ENCODE results near the gene DCHS2.

The DCHS2 gene

GRCh38 chr4:154490234-154490582, 1.4 kb downstream of the DCHS2 start:
- DNase-seq, result no peak

GRCh38 chr4:154489558-154490233, 1.9 kb downstream of the DCHS2 start:
- DNase-seq, result no peak

GRCh38 chr4:154487145-154487544, 4.5 kb downstream of the DCHS2 start:
- no peak for DNase-seq

- DNase-seq, result peak; percentile 24
Observed at GRCh38 chr4:154485127-154485773, 6.3 kb downstream of the DCHS2 start.

DNA sequence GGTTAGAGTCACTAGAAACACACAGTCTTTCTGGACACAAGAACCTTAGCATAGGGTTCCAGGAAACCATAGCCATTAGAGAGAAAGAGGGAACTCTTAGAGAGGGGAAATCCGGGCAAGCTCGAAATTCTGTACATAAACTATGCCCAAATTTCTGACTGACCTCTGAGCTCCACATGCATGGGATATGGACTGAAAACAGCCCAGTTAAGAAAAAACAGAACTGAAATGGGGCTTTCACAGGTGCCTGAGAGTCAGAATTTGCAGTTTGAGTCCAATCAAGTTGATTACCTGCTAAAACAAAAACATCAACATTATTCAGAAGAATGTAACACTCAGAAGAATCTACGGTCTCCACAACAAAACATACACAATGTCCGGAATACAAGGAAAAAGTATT, 13.1 kb downstream of the DCHS2 start:
- DNase-seq, result no peak

DNA sequence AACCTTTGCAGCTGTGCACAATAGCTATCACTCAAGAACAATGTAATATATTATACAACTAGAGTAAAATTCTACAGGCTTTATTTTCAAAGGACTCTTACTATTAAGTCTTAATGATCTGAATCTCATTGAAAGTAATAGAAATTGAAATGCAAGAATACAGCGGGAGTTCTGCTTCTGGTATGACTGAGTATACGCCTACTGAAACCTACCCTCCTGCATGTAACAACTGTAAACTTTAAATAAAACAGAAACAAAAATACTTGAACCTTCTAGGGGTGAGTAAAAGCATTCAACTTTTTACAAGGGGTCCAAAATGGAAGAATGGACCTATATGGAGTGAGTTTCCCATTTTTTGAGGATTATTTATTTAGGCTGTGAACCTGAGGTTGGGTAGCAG, 13.5 kb downstream of the DCHS2 start:
- DNase-seq, result no peak

DNA sequence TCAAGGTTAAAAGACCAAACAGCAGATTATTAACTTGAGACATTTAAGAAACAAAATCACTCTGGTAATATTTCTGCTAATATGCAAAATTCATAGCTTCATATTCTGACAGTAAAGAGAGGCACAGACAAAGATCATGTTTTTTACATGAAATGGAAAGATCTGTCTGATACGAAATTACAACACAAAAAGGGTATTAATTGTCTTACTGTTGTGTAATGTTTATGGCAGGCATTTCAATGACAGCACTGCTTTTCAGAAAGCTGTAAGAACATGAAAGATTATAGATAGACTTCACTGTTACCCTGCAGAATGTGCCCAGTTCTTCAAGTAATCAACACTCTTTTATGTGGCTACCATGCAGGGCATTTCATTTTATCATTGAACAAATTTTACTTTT, 15.4 kb downstream of the DCHS2 start:
- DNase-seq, result no peak

DNA sequence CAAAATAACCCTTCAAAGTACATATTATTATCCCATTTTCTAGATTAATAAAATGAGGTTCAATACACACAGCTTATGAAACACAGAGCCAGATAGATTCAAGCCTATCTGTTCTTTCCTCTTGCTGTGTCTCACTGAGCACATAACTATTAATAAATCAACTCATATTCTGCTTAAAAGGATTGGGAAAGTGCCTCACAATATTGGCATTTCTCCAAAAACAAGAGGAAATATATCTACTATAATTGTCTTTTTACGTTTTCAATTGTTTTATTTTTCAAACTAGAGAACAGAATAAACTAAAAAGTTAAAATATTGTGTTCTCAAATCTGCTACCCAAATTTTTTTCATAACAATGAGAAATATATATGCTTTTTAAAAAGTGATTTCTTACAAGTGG, 15.8 kb downstream of the DCHS2 start:
- DNase-seq, result no peak

DNA sequence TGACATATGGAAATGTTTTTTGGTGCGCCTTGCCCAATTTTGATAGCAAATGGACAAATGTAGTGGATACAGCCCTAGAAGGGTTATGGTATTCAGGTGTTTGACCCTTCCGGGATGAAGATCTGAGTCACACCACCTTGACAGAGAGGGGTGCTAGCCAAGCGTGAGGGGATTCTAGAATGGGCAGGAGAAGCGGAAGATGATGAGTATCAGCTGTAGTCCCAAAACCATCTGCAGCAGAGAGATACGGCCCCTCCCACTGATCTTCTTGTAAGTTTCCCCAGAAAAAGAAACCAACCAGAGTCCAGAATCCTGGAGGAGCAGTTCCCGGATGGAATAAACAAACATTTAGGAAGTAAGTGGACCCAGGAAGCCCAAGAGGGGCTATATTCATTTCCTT, 18.1 kb downstream of the DCHS2 start:
- DNase-seq, result no peak

- DNase-seq, result no peak
Observed at GRCh38 chr4:154472858-154473257, 18.7 kb downstream of the DCHS2 start.

GRCh38 chr4:154471526-154472331, 19.9 kb downstream of the DCHS2 start:
- no peak for DNase-seq

DNA sequence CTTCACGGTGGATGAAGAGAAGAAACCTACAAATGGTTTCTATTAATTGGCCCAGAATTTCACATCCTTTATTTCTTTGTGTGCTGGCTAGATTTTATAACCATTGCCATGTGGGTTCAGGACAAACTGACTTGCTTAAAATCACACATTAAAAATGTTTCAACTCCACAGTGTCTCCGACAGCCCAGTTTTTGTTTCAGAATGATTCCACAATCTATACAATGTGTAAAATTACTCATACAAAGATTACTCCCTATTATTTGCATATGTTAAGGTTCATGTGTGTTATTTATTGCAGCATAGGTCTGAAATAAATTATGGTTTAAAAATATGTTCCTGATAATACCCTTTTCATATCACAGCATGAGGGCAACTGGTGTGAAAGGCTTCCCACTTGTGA, 20.6 kb downstream of the DCHS2 start:
- no peak for DNase-seq

GRCh38 chr4:154467886-154468285, 23.7 kb downstream of the DCHS2 start:
- no peak for DNase-seq

DNA sequence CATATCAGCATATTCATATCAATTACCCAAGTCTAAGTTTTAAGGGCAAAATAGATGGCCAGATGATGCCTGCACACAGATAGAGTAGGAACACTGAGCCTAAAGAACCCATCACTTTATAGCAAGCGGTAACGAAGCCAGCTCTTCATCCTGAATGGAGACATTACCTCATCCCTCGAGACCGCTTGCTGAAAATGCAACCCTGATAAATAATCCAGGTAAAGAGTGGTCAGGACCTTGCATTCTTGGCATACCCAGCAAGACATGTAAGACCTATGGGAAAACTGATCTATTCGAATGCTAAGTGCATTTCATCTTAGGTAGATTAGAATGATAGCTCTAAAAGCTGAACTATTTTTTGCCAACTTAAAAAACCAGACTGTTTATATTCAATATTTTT, 25.3 kb downstream of the DCHS2 start:
- DNase-seq, result no peak

GRCh38 chr4:154465085-154465484, 26.5 kb downstream of the DCHS2 start:
- DNase-seq, result no peak

DNA sequence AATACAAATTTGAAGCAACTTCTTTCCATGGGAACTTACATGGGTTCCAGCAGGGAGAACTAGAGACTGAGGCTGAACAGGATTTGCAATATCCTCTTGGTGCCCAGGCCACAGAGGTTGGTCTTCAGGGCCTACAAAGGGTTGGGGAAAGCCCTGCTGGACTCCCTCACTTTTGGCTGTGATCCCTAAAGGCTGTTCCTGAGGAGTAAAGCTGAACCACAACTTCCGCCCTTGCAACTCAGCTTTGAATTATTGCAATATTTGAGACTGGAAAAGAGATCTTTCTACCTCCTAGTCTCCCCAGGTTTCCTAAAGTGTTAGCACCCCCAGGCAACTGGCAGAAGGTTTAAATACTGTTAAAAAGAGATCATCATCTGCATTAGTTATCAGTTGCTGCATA, 26.9 kb downstream of the DCHS2 start:
- no peak for DNase-seq

- no peak for DNase-seq
Observed at GRCh38 chr4:154462081-154462810, 29.4 kb downstream of the DCHS2 start.

- DNase-seq, result no peak
Observed at GRCh38 chr4:154457471-154457870, 34.1 kb downstream of the DCHS2 start.

GRCh38 chr4:154456889-154457288, 34.7 kb downstream of the DCHS2 start:
- no peak for DNase-seq

DNA sequence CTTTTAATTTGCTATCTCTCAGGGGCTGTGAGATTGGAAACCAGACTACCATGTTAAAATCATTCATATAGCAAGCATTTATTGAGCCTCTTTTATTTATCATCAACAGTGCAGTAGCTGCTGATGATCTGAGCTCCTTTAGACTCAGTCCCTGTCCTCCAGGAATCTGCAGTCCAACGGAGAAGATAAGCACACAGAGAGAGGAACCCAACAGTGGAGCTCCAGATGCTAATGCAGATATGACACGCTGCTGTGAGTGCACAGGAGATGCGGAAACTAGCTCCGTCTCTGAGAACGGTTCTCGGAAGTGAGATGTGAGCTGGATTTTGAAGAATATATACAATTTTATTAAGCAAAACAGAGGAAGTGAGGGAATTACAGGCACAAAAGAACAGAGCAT, 35.4 kb downstream of the DCHS2 start:
- DNase-seq, result no peak

- DNase-seq, result no peak
Observed at GRCh38 chr4:154455111-154455510, 36.5 kb downstream of the DCHS2 start.

GRCh38 chr4:154454710-154455109, 36.9 kb downstream of the DCHS2 start:
- DNase-seq, result no peak

DNA sequence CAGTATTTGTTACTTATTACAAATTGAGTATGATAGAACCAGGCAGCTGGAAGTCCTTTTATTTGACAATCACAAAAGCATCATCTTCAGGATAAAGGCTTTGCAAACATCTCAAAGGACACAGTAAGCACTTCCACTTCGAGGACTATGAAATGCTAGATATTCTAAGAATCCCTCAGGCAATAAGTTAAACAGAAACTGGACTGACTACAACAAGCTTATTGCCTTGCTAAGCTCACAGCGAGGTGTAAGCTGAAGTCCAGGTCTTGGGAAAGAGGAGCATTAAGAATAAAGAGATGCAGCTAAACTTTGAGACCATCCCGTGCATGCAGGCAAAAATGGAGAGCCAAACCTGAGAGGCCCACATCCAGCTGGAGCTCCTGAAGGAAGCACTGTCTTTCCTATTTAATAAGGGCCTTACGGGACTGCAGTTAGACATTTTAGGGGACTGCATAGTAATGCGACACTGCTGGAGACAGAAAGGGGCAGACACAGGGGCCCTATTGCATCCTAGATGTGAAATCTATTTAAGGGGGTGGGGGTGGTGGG, 38.7 kb downstream of the DCHS2 start:
- DNase-seq, result no peak
